Gastrocnemius medialis (tissue), 4 donors: Measurements from ENCODE around the gene SLC13A5. TPM values are rescaled to one million over a fixed set of nuclear protein-coding genes. Genes with fewer than 3 reads are reported as not detected.
"Not testable (repeated sequence)": the region's sequence is repeated elsewhere in the genome, so short reads cannot be mapped to it uniquely, and the experiment has no call there.

Experiments used
- ATAC-seq, 2 donors: fragments of 150-250 bp; one replicate each; pipeline ENCODE4 v1.9.1; 2016
- DNase-seq, 2 donors: peaks; one replicate each; pipeline ENCODE4 v3.0.0-alpha.2; 2019
- H3K27ac ChIP-seq, 4 donors: fragments of 200-600 bp; sonication (generic); 1 replicate in 1 of 4; 2 replicates in 3 of 4; pipeline ENCODE4 v1.5.1; 2016 to 2018; ENCODE audit warnings: mild to moderate bottlenecking in 2 of 4, moderate library complexity in 1 of 4
- H3K27me3 ChIP-seq, 3 donors: fragments of 200-600 bp; sonication (generic) in 2 of 3; 1 replicate in 1 of 3; 2 replicates in 2 of 3; pipeline versions ENCODE4 v1.5.1 to v1.6.0; 2016 to 2019; ENCODE audit warnings: mild to moderate bottlenecking in 1 of 3, moderate library complexity in 1 of 3
- H3K36me3 ChIP-seq, 2 donors: fragments of 200-600 bp; sonication (generic) in 1 of 2; one replicate each; pipeline ENCODE4 v1.5.1; 2017 to 2018
- H3K4me1 ChIP-seq, 2 donors: fragments of 200-600 bp; sonication (generic) in 1 of 2; one replicate each; pipeline ENCODE4 v1.5.1; 2016 to 2017; ENCODE audit warnings: mild to moderate bottlenecking in 2 of 2
- H3K4me3 ChIP-seq, 4 donors: fragments of 200-600 bp; sonication (generic) in 3 of 4; 1 replicate in 1 of 4; 2 replicates in 3 of 4; pipeline ENCODE4 v1.5.1; 2016 to 2019; ENCODE audit warnings: mild to moderate bottlenecking in 2 of 4
- H3K9me3 ChIP-seq, 3 donors: fragments of 200-600 bp; sonication (generic) in 2 of 3; 1 replicate in 1 of 3; 2 replicates in 2 of 3; pipeline ENCODE4 v1.5.1; 2016 to 2019
- CTCF ChIP-seq, 5 experiments: fragments of 450-650 bp in 3 of 5; fragments of 200-600 bp in 2 of 5; sonication (generic) in 2 of 5; IDR thresholded peaks in 4 of 5; conservative IDR thresholded peaks in 1 of 5; 1 replicate in 4 of 5; 2 replicates in 1 of 5; pipeline ENCODE4 v1.5.1; 2016 to 2019; ENCODE audit warnings: antibody characterized with exemption in 5 of 5, mild to moderate bottlenecking in 3 of 5, moderate library complexity in 3 of 5
- POLR2A ChIP-seq, 2 donors: fragments of 450-650 bp; IDR thresholded peaks; one replicate each; pipeline ENCODE4 v1.6.1; 2017; ENCODE audit warnings: antibody characterized with exemption in 2 of 2, mild to moderate bottlenecking in 2 of 2, moderate library complexity in 2 of 2
- in situ Hi-C, 4 donors: fragments of 200-750 bp; cut with MboI; loops; one replicate each; pipeline versions ENCODE4 v1.15.0 to v1.8.0; 2017; ENCODE audit warnings: low sequenced_read_pairs in 4 of 4
- intact Hi-C: fragments of 100-400 bp; cut with DNase I; formaldehyde crosslinking; loops from one replicate; pipeline ENCODE4 v1.15.1; 2023; ENCODE audit warnings: low total_unique reads
- total RNA-seq, 4 donors: library from RNA; depleted of rRNA; stranded (reverse); fragments of >200 nt; gene quantifications; one replicate each; pipeline versions ENCODE4 v1.1.0 to v1.2.3, GENCODE V29; 2016

SLC13A5 gene
- total RNA-seq, 4 donors from 2014 or later = 0.10 to 0.64 (median 0.39) TPM; not detected in 1

GRCh38 chr17:6752068-6752909 lies 39.1 kb upstream of the SLC13A5 start:
- Histone ChIP-seq H3K9me3 (no peaks in the 10 kb centered on the region), H3K4me3 (no peak overlapping the region), H3K27me3 (no peaks in the 10 kb centered on the region), H3K36me3 (no peaks in the 10 kb centered on the region), H3K4me1 (peaks cover 14 to 17% of the 10 kb centered on the region in 2 donors), H3K27ac (peak overlapping the region; percentile 71 to 87 (median 82))
- TF ChIP-seq POLR2A (IDR thresholded peaks at IDR 0.05) = no peak
- TF ChIP-seq CTCF (IDR thresholded peaks at IDR 0.05 in 4 of 5, conservative IDR thresholded peaks at IDR 0.05 in 1 of 5) = no peak
- in situ Hi-C loops = no loop called here
- peak; percentile 60 to 61 for ATAC-seq
- DNase-seq = peak; percentile 4 to 36
- intact Hi-C loops = no loop called here

GRCh38 chr17:6749519-6749918 lies 36.4 kb upstream of the SLC13A5 start:
- TF ChIP-seq POLR2A (IDR thresholded peaks at IDR 0.05) (no peak), CTCF (IDR thresholded peaks at IDR 0.05 in 4 of 5, conservative IDR thresholded peaks at IDR 0.05 in 1 of 5) (no peak)
- intact Hi-C loops = no loop called here
- DNase-seq (no peak), ATAC-seq (no peak)
- Histone ChIP-seq H3K27ac (no peak overlapping the region), H3K9me3 (no peaks in the 10 kb centered on the region), H3K27me3 (peaks cover 0 to 5% (median 0%) of the 10 kb centered on the region in 3 donors), H3K4me1 (peaks cover 7 to 17% of the 10 kb centered on the region in 2 donors), H3K4me3 (no peak overlapping the region), H3K36me3 (no peaks in the 10 kb centered on the region)
- in situ Hi-C loops = no loop called here

GRCh38 chr17:6748617-6749016 lies 35.4 kb upstream of the SLC13A5 start:
- no peak overlapping the region for H3K4me3 ChIP-seq
- DNase-seq (no peak), ATAC-seq (no peak)
- H3K27ac ChIP-seq = no peak overlapping the region
- H3K4me1 ChIP-seq = peaks cover 7 to 15% of the 10 kb centered on the region in 2 donors
- intact Hi-C loops = no loop called here
- no peaks in the 10 kb centered on the region for H3K36me3 ChIP-seq
- in situ Hi-C loops = no loop called here
- TF ChIP-seq CTCF (IDR thresholded peaks at IDR 0.05 in 4 of 5, conservative IDR thresholded peaks at IDR 0.05 in 1 of 5) (no peak), POLR2A (IDR thresholded peaks at IDR 0.05) (no peak)
- no peaks in the 10 kb centered on the region for H3K9me3 ChIP-seq
- H3K27me3 ChIP-seq = peaks cover 0 to 5% (median 0%) of the 10 kb centered on the region in 3 donors

GRCh38 chr17:6746665-6747064 lies 33.5 kb upstream of the SLC13A5 start:
- H3K4me1 ChIP-seq, DNase-seq, ATAC-seq, H3K36me3 ChIP-seq, H3K9me3 ChIP-seq, H3K4me3 ChIP-seq, H3K27ac ChIP-seq, H3K27me3 ChIP-seq, in situ Hi-C loops, intact Hi-C loops: not testable (repeated sequence)

- no peak for TF ChIP-seq POLR2A (IDR thresholded peaks at IDR 0.05)
- no peak for TF ChIP-seq CTCF (IDR thresholded peaks at IDR 0.05 in 4 of 5, conservative IDR thresholded peaks at IDR 0.05 in 1 of 5)
- H3K36me3 ChIP-seq = no peaks in the 10 kb centered on the region
- H3K4me1 ChIP-seq = no peaks in the 10 kb centered on the region
- H3K9me3 ChIP-seq = no peaks in the 10 kb centered on the region
- no peaks in the 10 kb centered on the region for H3K27me3 ChIP-seq
- H3K4me3 ChIP-seq = no peak overlapping the region
- in situ Hi-C loops (no loop called here), intact Hi-C loops (no loop called here)
- ATAC-seq = no peak
- no peak for DNase-seq
- no peak overlapping the region for H3K27ac ChIP-seq
These were observed 16.4 kb upstream of the SLC13A5 start for GRCh38 chr17:6729531-6729930.
